ENCODE measurements around the gene NPAS2. TPM values are rescaled to one million over a fixed set of nuclear protein-coding genes. Genes with fewer than 3 reads are reported as not detected.

Gene NPAS2
- total and polyA plus RNA-seq, 2 of the 8 experiments (the other 6 are each of a cell fraction or from before 2014, with no cell fraction given): 1.8 to 1.9 TPM

- no peaks in the 10 kb centered on the region for H4K20me1 ChIP-seq (replicated peaks in 1 of 2; ENCODE audit: control insufficient read depth in 1 of 2, insufficient read depth in 2 of 2, low read length in 2 of 2)
- no peak overlapping the region for H3K27ac ChIP-seq (ENCODE audit: low read depth, low read length)
- no peaks in the 10 kb centered on the region for H3K79me1 ChIP-seq (ENCODE audit: low read depth, low read length)
- H3K27me3 ChIP-seq (replicated peaks in 1 of 4; ENCODE audit: control insufficient read depth in 3 of 4, extremely low read depth in 1 of 4, insufficient read depth in 3 of 4, low read length in 3 of 4): no peaks in the 10 kb centered on the region
- no peaks in the 10 kb centered on the region for H3K79me2 ChIP-seq (ENCODE audit: control insufficient read depth in 1 of 2, insufficient read depth in 2 of 2, low read length in 2 of 2)
- no peaks in the 10 kb centered on the region for H3K23me2 ChIP-seq (ENCODE audit: low read depth, low read length)
- DNase-seq (ENCODE audit: low read depth in 1 of 2, low spot score in 2 of 2) (no peak), FAIRE-seq (no peak)
- H4K8ac ChIP-seq (ENCODE audit: extremely low read depth, insufficient read depth, low read length): no peak overlapping the region
- 93% methylated on average over 6 of the region's 6 CpGs; no CpG with 5 or more reads in 1 of the 2 experiments for WGBS, 2 experiments (ENCODE audit: extremely low coverage in 1 of 2, insufficient coverage in 1 of 2, insufficient read length in 1 of 2, insufficient replicate concordance in 2 of 2, low coverage in 1 of 2, low lambda C conversion rate in 2 of 2, missing lambda C conversion rate in 1 of 2)
- H2AK5ac ChIP-seq (ENCODE audit: low read depth, low read length): no peak overlapping the region
- no peak overlapping the region for H3K4me2 ChIP-seq (ENCODE audit: insufficient read depth in 1 of 2, low read depth in 2 of 2, low read length in 2 of 2)
- H3K23ac ChIP-seq (ENCODE audit: insufficient read length): no peak overlapping the region
- no peaks in the 10 kb centered on the region; a peak in 1 of 7 replicates for H3K4me1 ChIP-seq (replicated peaks in 1 of 4; ENCODE audit: control insufficient read depth in 3 of 4, insufficient read depth in 4 of 4, low read length in 3 of 4)
- CTCF ChIA-PET (ENCODE audit: partially characterized antibody): interaction anchor here (1.3 to 2.5 kb wide), 3 partner anchors 9 to 112 kb away, joined by 3 to 8 read pairs (median 3); no protein-coding TSS in a partner anchor
- H3K9ac ChIP-seq (replicated peaks in 1 of 4; ENCODE audit: extremely low read depth in 1 of 4, low read depth in 3 of 4, low read length in 3 of 4): no peak overlapping the region
- no peak overlapping the region for H2BK5ac ChIP-seq (ENCODE audit: low read depth, low read length)
- no peak overlapping the region for H2BK120ac ChIP-seq (replicated peaks; ENCODE audit: low read depth, low read length)
- no peak overlapping the region for H3K14ac ChIP-seq (ENCODE audit: insufficient read length)
- H3K9me3 ChIP-seq (ENCODE audit: insufficient read depth in 2 of 2, low read depth in 1 of 2, low read length in 1 of 2): no peaks in the 10 kb centered on the region
- H4K5ac ChIP-seq (ENCODE audit: insufficient read length, low read depth, low read length): no peak overlapping the region
- H4K91ac ChIP-seq (replicated peaks; ENCODE audit: insufficient read length, low read length): no peak overlapping the region
- no peak overlapping the region for H2AFZ ChIP-seq (ENCODE audit: low read length)
- peaks cover 0 to 4% (median 0%) of the 10 kb centered on the region in 4 experiments; a peak in 1 of 8 replicates for H3K36me3 ChIP-seq (ENCODE audit: control insufficient read depth in 2 of 4, insufficient read depth in 4 of 4, low read length in 3 of 4)
- H3K4ac ChIP-seq (replicated peaks; ENCODE audit: insufficient read length, low read depth, low read length): no peak overlapping the region
- H2BK15ac ChIP-seq (ENCODE audit: low read length): no peak overlapping the region
- no peak overlapping the region for H3K4me3 ChIP-seq (ENCODE audit: extremely low read depth in 1 of 4, insufficient read depth in 2 of 4, low read depth in 3 of 4, low read length in 4 of 4)
- H3K18ac ChIP-seq (ENCODE audit: extremely low read depth, low read length): no peak overlapping the region
- no peak overlapping the region for H2BK20ac ChIP-seq (ENCODE audit: low read length)
- H2BK12ac ChIP-seq (ENCODE audit: low read depth, low read length): no peak overlapping the region
- H3K56ac ChIP-seq (replicated peaks; ENCODE audit: insufficient read length, low read depth, low read length): no peak overlapping the region
- POLR2A ChIA-PET (ENCODE audit: partially characterized antibody): no interaction called here
- TF ChIP-seq CTBP2 (IDR thresholded peaks at IDR 0.05; ENCODE audit: borderline replicate concordance, insufficient read depth, insufficient read length, low read length): no peak
- no peak for TF ChIP-seq CREB1 (IDR thresholded peaks at IDR 0.05)
- TF ChIP-seq, protein P1, sequence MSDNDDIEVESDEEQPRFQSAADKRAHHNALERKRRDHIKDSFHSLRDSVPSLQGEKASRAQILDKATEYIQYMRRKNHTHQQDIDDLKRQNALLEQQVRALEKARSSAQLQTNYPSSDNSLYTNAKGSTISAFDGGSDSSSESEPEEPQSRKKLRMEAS (IDR thresholded peaks at IDR 0.05): no peak
- no peak for TF ChIP-seq CBX5 (IDR thresholded peaks at IDR 0.05; ENCODE audit: low read depth, low read length)
- TF ChIP-seq TAF7 (optimal IDR thresholded peaks at IDR 0.05; ENCODE audit: borderline replicate concordance, low read depth, low read length): no peak
- TF ChIP-seq SUZ12 (IDR thresholded peaks at IDR 0.05; ENCODE audit: low read length): no peak
- TF ChIP-seq SP2 (IDR thresholded peaks at IDR 0.05; ENCODE audit: low read length): no peak
- TF ChIP-seq EZH2 (IDR thresholded peaks at IDR 0.05; ENCODE audit: low read depth, low read length, severe bottlenecking): no peak
- no peak for TF ChIP-seq TBP (IDR thresholded peaks at IDR 0.05; ENCODE audit: low read depth, low read length)
- TF ChIP-seq PHF8 (conservative IDR thresholded peaks at IDR 0.05; ENCODE audit: low read depth, low read length): no peak
- TF ChIP-seq POLR2AphosphoS5 (IDR thresholded peaks at IDR 0.05; ENCODE audit: low read depth, low read length): no peak
- TF ChIP-seq ZNF274 (IDR thresholded peaks at IDR 0.05; ENCODE audit: borderline replicate concordance, extremely low read depth, low read length): no peak
- TF ChIP-seq, protein P2, sequence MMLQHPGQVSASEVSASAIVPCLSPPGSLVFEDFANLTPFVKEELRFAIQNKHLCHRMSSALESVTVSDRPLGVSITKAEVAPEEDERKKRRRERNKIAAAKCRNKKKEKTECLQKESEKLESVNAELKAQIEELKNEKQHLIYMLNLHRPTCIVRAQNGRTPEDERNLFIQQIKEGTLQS (IDR thresholded peaks at IDR 0.05; ENCODE audit: insufficient read depth, low read depth, low read length): no peak
- no peak for TF ChIP-seq FOSL1 (IDR thresholded peaks at IDR 0.05; ENCODE audit: insufficient read depth, low read depth, low read length)
Observed at GRCh38 chr2:101040761-101041160, 220.8 kb downstream of the NPAS2 start.

Data from H1 (cell line).